ENCODE results near the gene SLC25A29.
"Not testable (repeated sequence)": the region's sequence is repeated elsewhere in the genome, so short reads cannot be mapped to it uniquely, and the experiment has no call there.

Gene SLC25A29

GRCh38 chr14:100288382-100289185, 17.7 kb downstream of the SLC25A29 start:
- no peak overlapping the region for H3K4me3 ChIP-seq (ENCODE audit: low read depth, low read length)
- DNase-seq (ENCODE audit: low read depth), result no peak
- TF ChIP-seq MAX (IDR thresholded peaks at IDR 0.05; ENCODE audit: low read depth, low read length) (no peak), CTCF (IDR thresholded peaks at IDR 0.05; ENCODE audit: low read depth, low read length) (no peak)

GRCh38 chr14:100287998-100288295, 18.3 kb downstream of the SLC25A29 start:
- not testable (repeated sequence) for H3K4me3 ChIP-seq (ENCODE audit: low read depth, low read length)

GRCh38 chr14:100287202-100287997, 18.8 kb downstream of the SLC25A29 start:
- no peak overlapping the region for H3K4me3 ChIP-seq (ENCODE audit: low read depth, low read length)
- DNase-seq (ENCODE audit: low read depth), result no peak
- no peak for TF ChIP-seq CTCF (IDR thresholded peaks at IDR 0.05; ENCODE audit: low read depth, low read length)
- TF ChIP-seq MYC (IDR thresholded peaks at IDR 0.05; ENCODE audit: low read depth, low read length), result no peak
- no peak for TF ChIP-seq MAX (IDR thresholded peaks at IDR 0.05; ENCODE audit: low read depth, low read length)
- no peak for TF ChIP-seq POLR2A (IDR thresholded peaks at IDR 0.05; ENCODE audit: extremely low read depth, insufficient read length)

More at GRCh38 chr14:100287998-100288295, 18.3 kb downstream of the SLC25A29 start:
- not testable (repeated sequence) for DNase-seq (ENCODE audit: low read depth)

- TF ChIP-seq MYC (IDR thresholded peaks at IDR 0.05; ENCODE audit: low read depth, low read length), result no peak
- no peak for TF ChIP-seq MAX (IDR thresholded peaks at IDR 0.05; ENCODE audit: low read depth, low read length)
- no peak for TF ChIP-seq POLR2A (IDR thresholded peaks at IDR 0.05; ENCODE audit: extremely low read depth, insufficient read length)
- no peak for TF ChIP-seq CTCF (IDR thresholded peaks at IDR 0.05; ENCODE audit: low read depth, low read length)
Observed at GRCh38 chr14:100286484-100287191, 19.6 kb downstream of the SLC25A29 start.

GRCh38 chr14:100285913-100286400, 20.3 kb downstream of the SLC25A29 start:
- no peak for DNase-seq (ENCODE audit: low read depth)
- no peak overlapping the region for H3K4me3 ChIP-seq (ENCODE audit: low read depth, low read length)
- TF ChIP-seq POLR2A (IDR thresholded peaks at IDR 0.05; ENCODE audit: extremely low read depth, insufficient read length) (no peak), MAX (IDR thresholded peaks at IDR 0.05; ENCODE audit: low read depth, low read length) (no peak), MYC (IDR thresholded peaks at IDR 0.05; ENCODE audit: low read depth, low read length) (no peak), CTCF (IDR thresholded peaks at IDR 0.05; ENCODE audit: low read depth, low read length) (no peak)

More at GRCh38 chr14:100286484-100287191, 19.6 kb downstream of the SLC25A29 start:
- no peak overlapping the region for H3K4me3 ChIP-seq (ENCODE audit: low read depth, low read length)
- no peak for DNase-seq (ENCODE audit: low read depth)
